Lung (tissue), 12 donors: ENCODE data around the gene TMEM59L. TPM values are rescaled to one million over a fixed set of nuclear protein-coding genes. Genes with fewer than 3 reads are reported as not detected.
A peak's percentile ranks its signal among the peaks of the same experiment; 100 is the strongest.

Source experiments
- ATAC-seq: fragments of 200-7000 bp; cut with Tn5 transposase; one replicate; pipeline ENCODE4 v1.9.1; 2020; ENCODE audit warnings: moderate number of reproducible peaks; ENCODE audit not compliant: insufficient read depth, low FRiP score
- DNase-seq, 3 donors: peaks; one replicate each; pipeline ENCODE4 v3.0.0-alpha.2; 2013 to 2017
- H3K27ac ChIP-seq, 2 donors: one replicate each; pipeline ENCODE4 v1.5.1; 2013; ENCODE audit warnings: mild to moderate bottlenecking in 2 of 2, moderate library complexity in 2 of 2, control low read depth in 1 of 2, inconsistent platforms in 1 of 2, low read depth in 1 of 2, low read length in 1 of 2
- H3K27me3 ChIP-seq, 3 donors: one replicate each; pipeline ENCODE4 v1.5.1; 2013; ENCODE audit warnings: low read length in 2 of 3; ENCODE audit not compliant: control insufficient read depth in 3 of 3, insufficient read depth in 3 of 3
- H3K36me3 ChIP-seq, 4 donors: one replicate each; pipeline ENCODE4 v1.5.1; 2013; ENCODE audit warnings: low read length in 4 of 4, mild to moderate bottlenecking in 1 of 4, moderate library complexity in 1 of 4; ENCODE audit not compliant: control insufficient read depth in 4 of 4, insufficient read depth in 4 of 4
- H3K4me1 ChIP-seq, 5 donors: one replicate each; pipeline ENCODE4 v1.5.1; 2013; ENCODE audit warnings: low read length in 5 of 5, mild to moderate bottlenecking in 2 of 5, moderate library complexity in 1 of 5; ENCODE audit not compliant: control insufficient read depth in 5 of 5, insufficient read depth in 5 of 5
- H3K4me3 ChIP-seq: one replicate; pipeline ENCODE4 v1.5.1; 2013; ENCODE audit warnings: mild to moderate bottlenecking, control low read depth, moderate library complexity
- H3K9ac ChIP-seq, 2 donors: one replicate each; pipeline ENCODE4 v1.5.1; 2013; ENCODE audit warnings: low read length in 2 of 2, control low read depth in 1 of 2; ENCODE audit not compliant: insufficient read depth in 1 of 2
- H3K9me3 ChIP-seq, 4 donors: one replicate each; pipeline ENCODE4 v1.5.1; 2013; ENCODE audit warnings: low read length in 3 of 4, mild to moderate bottlenecking in 1 of 4, moderate library complexity in 1 of 4; ENCODE audit not compliant: control insufficient read depth in 4 of 4, insufficient read depth in 3 of 4
- CTCF ChIP-seq: IDR thresholded peaks from 2 replicates; pipeline ENCODE4 v1.5.1; 2012; ENCODE audit warnings: mild to moderate bottlenecking; ENCODE audit errors: control extremely low read depth, extremely low read depth
- WGBS, 2 donors: extraction: QIAGEN DNeasy Blood & Tissue Kit; methylation state at CpG; one replicate each; pipeline ENCODE4 v1.1.7; 2013; 5-methylcytosine and 5-hydroxymethylcytosine counted together
- polyA plus RNA-seq, 2 donors: library from polyadenylated mRNA; stranded (reverse); fragments of 200-250 nt; gene quantifications; one replicate each; pipeline ENCODE4 v1.2.1, GENCODE V29; 2013
- total RNA-seq, 2 donors: library from RNA; depleted of rRNA in 1 of 2; stranded (reverse); fragments of >200 nt in 1 of 2; gene quantifications; one replicate each; pipeline ENCODE4 v1.2.1, GENCODE V29; 2014 to 2021
- donor health status: control.
- donor health status: control.
- donor health status: Bipolar disorder and iron deficiency.
- donor health status: healthy.
- donor health status: DM: yes; HTN: yes; CAD: no.

The TMEM59L gene
- total and polyA plus RNA-seq, 4 donors: 0.49 to 2.8 (median 1.4) TPM

- ATAC-seq: no peak
- 24 to 25% methylated on average over 16 of the region's 16 CpGs for WGBS, 2 donors
- Histone ChIP-seq H3K9me3 (no peaks in the 10 kb centered on the region), H3K4me1 (peaks cover 0 to 18% (median 6%) of the 10 kb centered on the region in 5 donors), H3K4me3 (no peak overlapping the region), H3K9ac (peak overlapping the region in 1 of 2 donors; percentile 33), H3K27ac (peak overlapping the region; percentile 55 to 88), H3K27me3 (no peaks in the 10 kb centered on the region), H3K36me3 (peaks cover 0 to 7% (median 5%) of the 10 kb centered on the region in 4 donors)
- TF ChIP-seq CTCF: no peak
- DNase-seq: no peak
Measured at GRCh38 chr19:18587962-18588610, 24.6 kb upstream of the TMEM59L start.

- Histone ChIP-seq H3K27ac (peak within 1 kb of the TSS; percentile 55 to 88), H3K4me1 (peaks cover 0 to 18% (median 6%) of the 10 kb centered on the region in 5 donors), H3K9ac (peak within 1 kb of the TSS in 1 of 2 donors; percentile 33), H3K4me3 (peak within 1 kb of the TSS; percentile 64), H3K36me3 (peaks cover 0 to 7% (median 5%) of the 10 kb centered on the region in 4 donors), H3K27me3 (no peaks in the 10 kb centered on the region), H3K9me3 (no peaks in the 10 kb centered on the region)
- DNase-seq (peak; percentile 91 to 93 (median 92)), ATAC-seq (peak; percentile 93)
- WGBS, 2 donors: 0 to 1% methylated on average over 61 to 72 of the region's 72 CpGs
- TF ChIP-seq CTCF: peak; percentile 62
Measured at GRCh38 chr19:18588611-18589379, 23.9 kb upstream of the TMEM59L start, which contains the start of gene REX1BD. REX1BD (plus strand) TSS chr19:18588798; CDS start chr19:18588802, 4 bp downstream.

GRCh38 chr19:18589380-18590272, 23.0 kb upstream of the TMEM59L start:
- ATAC-seq (peak; percentile 44), DNase-seq (peak; percentile 85 to 87 (median 87))
- H3K9ac ChIP-seq: no peak overlapping the region
- H3K4me1 ChIP-seq: peaks cover 0 to 21% (median 7%) of the 10 kb centered on the region in 5 donors
- H3K27me3 ChIP-seq: peaks cover 0 to under 1% (median under 1%) of the 10 kb centered on the region in 3 donors
- H3K27ac ChIP-seq: peak overlapping the region; percentile 55 to 88
- 12 to 21% methylated on average over 43 to 52 of the region's 52 CpGs for WGBS, 2 donors
- no peaks in the 10 kb centered on the region for H3K9me3 ChIP-seq
- peak overlapping the region; percentile 64 for H3K4me3 ChIP-seq
- H3K36me3 ChIP-seq: peaks cover 0 to 7% (median 5%) of the 10 kb centered on the region in 4 donors
- no peak for TF ChIP-seq CTCF
